Activated CD4-positive, alpha-beta memory T cell treated with anti-CD3 and anti-CD28 coated beads, Interleukin-2, amount 10 ng/mL, durations not matched to agents 7 days and 5 days (primary cell): Measurements from ENCODE around the gene CPXM2. TPM values are rescaled to one million over a fixed set of nuclear protein-coding genes. Genes with fewer than 3 reads are reported as not detected.

Experiments used
- CTCF ChIA-PET: fragments of 350-600 bp; sonication (Branson Sonifier 250); formaldehyde crosslinking; loops from one replicate; lab custom pipeline; 2021; ENCODE audit warnings: antibody characterized with exemption, inconsistent platforms; lab: Charles Lee
- POLR2A ChIA-PET: fragments of 350-600 bp; sonication (Branson Sonifier 250); formaldehyde crosslinking; loops from one replicate; lab custom pipeline; 2021; ENCODE audit warnings: antibody characterized with exemption; lab: Charles Lee
- DNase-seq: peaks from one replicate; pipeline ENCODE4 v3.0.0-alpha.2; 2020
- H3K27ac Mint-ChIP-seq: one replicate; pipeline ENCODE4 v1.8.0; 2021; ENCODE audit warnings: mild to moderate bottlenecking, mixed read lengths
- H3K27me3 Mint-ChIP-seq: one replicate; pipeline ENCODE4 v1.8.0; 2021; ENCODE audit warnings: mixed read lengths
- H3K36me3 Mint-ChIP-seq: one replicate; pipeline ENCODE4 v1.8.0; 2021; ENCODE audit warnings: low read depth, mixed read lengths
- H3K4me1 Mint-ChIP-seq: one replicate; pipeline ENCODE4 v1.8.0; 2021; ENCODE audit warnings: mixed read lengths
- H3K4me3 Mint-ChIP-seq: one replicate; pipeline ENCODE4 v1.8.0; 2021; ENCODE audit warnings: mild to moderate bottlenecking, mixed read lengths
- H3K9me3 Mint-ChIP-seq: one replicate; pipeline ENCODE4 v1.8.0; 2021; ENCODE audit warnings: mixed read lengths
- total RNA-seq, 2 experiments: library from RNA; stranded (reverse); gene quantifications; one replicate each; pipeline ENCODE4 v1.2.3, GENCODE V29; 2021

The CPXM2 gene
- total RNA-seq, 2 experiments from 2014 or later = not detected

GRCh38 chr10:123809632-123810031 lies 82.0 kb downstream of the CPXM2 start:
- Mint-ChIP-seq H3K4me1 (no peaks in the 10 kb centered on the region), H3K36me3 (no peaks in the 10 kb centered on the region), H3K27me3 (peaks cover 4% of the 10 kb centered on the region), H3K27ac (no peak overlapping the region), H3K9me3 (no peaks in the 10 kb centered on the region), H3K4me3 (no peak overlapping the region)
- ChIA-PET POLR2A (no interaction called here), CTCF (no interaction called here)
- DNase-seq = no peak

GRCh38 chr10:123808906-123809305 lies 82.7 kb downstream of the CPXM2 start:
- H3K4me1 Mint-ChIP-seq = no peaks in the 10 kb centered on the region
- no peak for DNase-seq

GRCh38 chr10:123808286-123808685 lies 83.3 kb downstream of the CPXM2 start:
- H3K9me3 Mint-ChIP-seq = no peaks in the 10 kb centered on the region
- H3K27ac Mint-ChIP-seq = no peak overlapping the region
- ChIA-PET CTCF (no interaction called here), POLR2A (no interaction called here)
- H3K27me3 Mint-ChIP-seq = peaks cover 4% of the 10 kb centered on the region
- H3K4me3 Mint-ChIP-seq = no peak overlapping the region
- no peaks in the 10 kb centered on the region for H3K4me1 Mint-ChIP-seq
- no peak for DNase-seq
- H3K36me3 Mint-ChIP-seq = no peaks in the 10 kb centered on the region

More at GRCh38 chr10:123808906-123809305, 82.7 kb downstream of the CPXM2 start:
- no peaks in the 10 kb centered on the region for H3K36me3 Mint-ChIP-seq
- H3K4me3 Mint-ChIP-seq = no peak overlapping the region
- no peak overlapping the region for H3K27ac Mint-ChIP-seq
- CTCF ChIA-PET = no interaction called here
- H3K27me3 Mint-ChIP-seq = peaks cover 4% of the 10 kb centered on the region
- POLR2A ChIA-PET = no interaction called here
- H3K9me3 Mint-ChIP-seq = no peaks in the 10 kb centered on the region

GRCh38 chr10:123807444-123808035 lies 84.1 kb downstream of the CPXM2 start:
- no peaks in the 10 kb centered on the region for H3K4me1 Mint-ChIP-seq
- CTCF ChIA-PET = no interaction called here
- H3K4me3 Mint-ChIP-seq = no peak overlapping the region
- peaks cover 4% of the 10 kb centered on the region for H3K27me3 Mint-ChIP-seq
- POLR2A ChIA-PET = no interaction called here
- H3K9me3 Mint-ChIP-seq = no peaks in the 10 kb centered on the region
- no peak for DNase-seq
- H3K27ac Mint-ChIP-seq = no peak overlapping the region
- no peaks in the 10 kb centered on the region for H3K36me3 Mint-ChIP-seq

GRCh38 chr10:123804716-123805115 lies 86.9 kb downstream of the CPXM2 start:
- DNase-seq = no peak
- ChIA-PET POLR2A (no interaction called here), CTCF (interaction anchor here (1.2 kb wide), 1 partner anchor 584 kb away, joined by 3 read pairs; no protein-coding TSS in a partner anchor)
- Mint-ChIP-seq H3K36me3 (no peaks in the 10 kb centered on the region), H3K4me1 (no peaks in the 10 kb centered on the region), H3K4me3 (no peak overlapping the region), H3K27ac (no peak overlapping the region), H3K27me3 (peaks cover 9% of the 10 kb centered on the region), H3K9me3 (no peaks in the 10 kb centered on the region)

GRCh38 chr10:123800821-123801220 lies 90.8 kb downstream of the CPXM2 start:
- no peak overlapping the region for H3K27ac Mint-ChIP-seq
- H3K27me3 Mint-ChIP-seq = peaks cover 5% of the 10 kb centered on the region
- no peak overlapping the region for H3K4me3 Mint-ChIP-seq
- no peaks in the 10 kb centered on the region for H3K4me1 Mint-ChIP-seq
- no peaks in the 10 kb centered on the region for H3K9me3 Mint-ChIP-seq
- no peaks in the 10 kb centered on the region for H3K36me3 Mint-ChIP-seq
- CTCF ChIA-PET = no interaction called here
- POLR2A ChIA-PET = no interaction called here
- no peak for DNase-seq

- ChIA-PET CTCF (no interaction called here), POLR2A (no interaction called here)
- no peaks in the 10 kb centered on the region for H3K9me3 Mint-ChIP-seq
- no peaks in the 10 kb centered on the region for H3K36me3 Mint-ChIP-seq
- no peaks in the 10 kb centered on the region for H3K4me1 Mint-ChIP-seq
- H3K4me3 Mint-ChIP-seq = no peak overlapping the region
- H3K27me3 Mint-ChIP-seq = peaks cover 5% of the 10 kb centered on the region
- no peak overlapping the region for H3K27ac Mint-ChIP-seq
- DNase-seq = no peak
Observed at GRCh38 chr10:123800289-123800688, 91.3 kb downstream of the CPXM2 start.

GRCh38 chr10:123798856-123799255 lies 92.8 kb downstream of the CPXM2 start:
- POLR2A ChIA-PET = no interaction called here
- no peak overlapping the region for H3K4me3 Mint-ChIP-seq
- no peaks in the 10 kb centered on the region for H3K9me3 Mint-ChIP-seq
- H3K27me3 Mint-ChIP-seq = peaks cover 5% of the 10 kb centered on the region
- no peaks in the 10 kb centered on the region for H3K4me1 Mint-ChIP-seq
- CTCF ChIA-PET = no interaction called here
- no peaks in the 10 kb centered on the region for H3K36me3 Mint-ChIP-seq
- no peak for DNase-seq
- H3K27ac Mint-ChIP-seq = no peak overlapping the region

GRCh38 chr10:123797813-123798212 lies 93.8 kb downstream of the CPXM2 start:
- no peak for DNase-seq
- ChIA-PET CTCF (no interaction called here), POLR2A (no interaction called here)
- H3K4me3 Mint-ChIP-seq = no peak overlapping the region
- H3K27ac Mint-ChIP-seq = no peak overlapping the region
- H3K27me3 Mint-ChIP-seq = peaks cover 5% of the 10 kb centered on the region
- H3K36me3 Mint-ChIP-seq = no peaks in the 10 kb centered on the region
- H3K4me1 Mint-ChIP-seq = no peaks in the 10 kb centered on the region
- H3K9me3 Mint-ChIP-seq = no peaks in the 10 kb centered on the region

- Mint-ChIP-seq H3K27me3 (peaks cover 5% of the 10 kb centered on the region), H3K4me3 (no peak overlapping the region), H3K9me3 (no peaks in the 10 kb centered on the region), H3K27ac (no peak overlapping the region), H3K36me3 (no peaks in the 10 kb centered on the region), H3K4me1 (no peaks in the 10 kb centered on the region)
- ChIA-PET POLR2A (no interaction called here), CTCF (no interaction called here)
- DNase-seq = no peak
Observed at GRCh38 chr10:123796736-123797135, 94.9 kb downstream of the CPXM2 start.

GRCh38 chr10:123795846-123796590 lies 95.6 kb downstream of the CPXM2 start:
- Mint-ChIP-seq H3K9me3 (no peaks in the 10 kb centered on the region), H3K27ac (no peak overlapping the region), H3K36me3 (no peaks in the 10 kb centered on the region), H3K27me3 (peaks cover 5% of the 10 kb centered on the region), H3K4me1 (no peaks in the 10 kb centered on the region), H3K4me3 (no peak overlapping the region)
- DNase-seq = no peak
- ChIA-PET CTCF (no interaction called here), POLR2A (no interaction called here)

- ChIA-PET POLR2A (no interaction called here), CTCF (no interaction called here)
- no peak for DNase-seq
- peaks cover 4% of the 10 kb centered on the region for H3K27me3 Mint-ChIP-seq
- H3K27ac Mint-ChIP-seq = no peak overlapping the region
- H3K4me1 Mint-ChIP-seq = no peaks in the 10 kb centered on the region
- no peak overlapping the region for H3K4me3 Mint-ChIP-seq
- H3K36me3 Mint-ChIP-seq = no peaks in the 10 kb centered on the region
- peaks cover 6% of the 10 kb centered on the region for H3K9me3 Mint-ChIP-seq
Observed at GRCh38 chr10:123795196-123795780, 96.3 kb downstream of the CPXM2 start.

GRCh38 chr10:123792248-123792978 lies 99.2 kb downstream of the CPXM2 start:
- H3K4me3 Mint-ChIP-seq = no peak overlapping the region
- no peak for DNase-seq
- no peaks in the 10 kb centered on the region for H3K27me3 Mint-ChIP-seq
- peaks cover 7% of the 10 kb centered on the region for H3K9me3 Mint-ChIP-seq
- H3K36me3 Mint-ChIP-seq = no peaks in the 10 kb centered on the region
- H3K27ac Mint-ChIP-seq = no peak overlapping the region
- ChIA-PET POLR2A (no interaction called here), CTCF (no interaction called here)
- H3K4me1 Mint-ChIP-seq = no peaks in the 10 kb centered on the region
